OCI-LY3 (cell line): Measurements from ENCODE around the gene SLC9A7.

Experiments used
- EZH2phosphoT487 ChIP-seq: fragments of 200-600 bp; shearing (Covaris generic); IDR thresholded peaks from 2 replicates; pipeline ENCODE4 v1.6.1; 2018; ENCODE audit warnings: antibody characterized with exemption, mixed run types, low read depth
- TF ChIP-seq, protein P1 (sequence below): fragments of 200-600, 300-600 bp; sonication (generic); IDR thresholded peaks from 2 replicates; pipeline ENCODE4 v1.5.1; 2014; ENCODE audit warnings: antibody characterized with exemption, low read length, low read depth

- TF ChIP-seq, protein P1, sequence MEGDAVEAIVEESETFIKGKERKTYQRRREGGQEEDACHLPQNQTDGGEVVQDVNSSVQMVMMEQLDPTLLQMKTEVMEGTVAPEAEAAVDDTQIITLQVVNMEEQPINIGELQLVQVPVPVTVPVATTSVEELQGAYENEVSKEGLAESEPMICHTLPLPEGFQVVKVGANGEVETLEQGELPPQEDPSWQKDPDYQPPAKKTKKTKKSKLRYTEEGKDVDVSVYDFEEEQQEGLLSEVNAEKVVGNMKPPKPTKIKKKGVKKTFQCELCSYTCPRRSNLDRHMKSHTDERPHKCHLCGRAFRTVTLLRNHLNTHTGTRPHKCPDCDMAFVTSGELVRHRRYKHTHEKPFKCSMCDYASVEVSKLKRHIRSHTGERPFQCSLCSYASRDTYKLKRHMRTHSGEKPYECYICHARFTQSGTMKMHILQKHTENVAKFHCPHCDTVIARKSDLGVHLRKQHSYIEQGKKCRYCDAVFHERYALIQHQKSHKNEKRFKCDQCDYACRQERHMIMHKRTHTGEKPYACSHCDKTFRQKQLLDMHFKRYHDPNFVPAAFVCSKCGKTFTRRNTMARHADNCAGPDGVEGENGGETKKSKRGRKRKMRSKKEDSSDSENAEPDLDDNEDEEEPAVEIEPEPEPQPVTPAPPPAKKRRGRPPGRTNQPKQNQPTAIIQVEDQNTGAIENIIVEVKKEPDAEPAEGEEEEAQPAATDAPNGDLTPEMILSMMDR = no peak
- TF ChIP-seq EZH2phosphoT487 = no peak
These were observed 174.2 kb downstream of the SLC9A7 start for GRCh38 chrX:46584736-46585135.
